Stimulated activated effector memory CD8-positive, alpha-beta T cell treated with anti-CD3 and anti-CD28 coated beads, Interleukin-12 subunit alpha, Interleukin-12 subunit beta, amount 100 ng/mL, for 72 hours (primary cell): Measurements from ENCODE around the gene EXOC2.
A peak's percentile ranks its signal among the peaks of the same experiment; 100 is the strongest.

Source experiments
- ATAC-seq: fragments of 150-1000 bp; cut with Tn5 transposase; 2 replicates; pipeline ENCODE4 v1.10.0; 2021
- DNase-seq, 2 donors: peaks; one replicate each; pipeline ENCODE4 v3.0.0; 2021 to 2022; ENCODE audit warnings: low spot score in 2 of 2
- H3K27ac Mint-ChIP-seq: one replicate; pipeline ENCODE4 v1.8.0; 2022; ENCODE audit warnings: mild to moderate bottlenecking, mixed read lengths
- H3K36me3 Mint-ChIP-seq: one replicate; pipeline ENCODE4 v1.8.0; 2022; ENCODE audit warnings: mild to moderate bottlenecking, mixed read lengths
- H3K4me1 Mint-ChIP-seq: one replicate; pipeline ENCODE4 v1.8.0; 2022; ENCODE audit warnings: mixed read lengths
- H3K4me3 Mint-ChIP-seq: one replicate; pipeline ENCODE4 v1.8.0; 2022; ENCODE audit warnings: mild to moderate bottlenecking, mixed read lengths
- H3K9me3 Mint-ChIP-seq: one replicate; pipeline ENCODE4 v1.8.0; 2022; ENCODE audit warnings: mixed read lengths

The EXOC2 gene

DNA sequence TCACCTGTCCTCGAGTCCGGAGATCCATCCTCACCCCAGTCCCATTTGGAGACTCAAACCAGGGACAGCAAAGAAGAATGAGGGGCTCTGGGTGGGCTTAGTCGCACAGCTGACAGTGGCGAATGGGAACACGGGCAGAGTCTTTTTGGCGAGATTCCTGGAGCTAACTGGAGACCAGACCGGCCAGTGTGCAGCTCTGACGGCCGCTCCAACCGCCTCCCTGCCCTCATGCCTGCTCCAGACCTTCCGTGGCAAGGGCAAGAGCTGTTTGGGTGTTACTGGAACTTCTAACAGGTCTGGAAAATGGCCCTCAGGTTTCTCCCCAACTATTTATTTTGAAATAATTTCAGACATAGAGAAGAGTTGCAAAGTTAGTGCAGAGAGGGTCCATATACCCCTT is 225.8 kb downstream of the EXOC2 start:
- H3K27ac Mint-ChIP-seq = no peak overlapping the region
- no peaks in the 10 kb centered on the region for H3K9me3 Mint-ChIP-seq
- no peak for DNase-seq
- no peak for ATAC-seq
- peaks cover 38% of the 10 kb centered on the region for H3K4me1 Mint-ChIP-seq
- no peaks in the 10 kb centered on the region for H3K36me3 Mint-ChIP-seq
- H3K4me3 Mint-ChIP-seq = no peak overlapping the region

DNA sequence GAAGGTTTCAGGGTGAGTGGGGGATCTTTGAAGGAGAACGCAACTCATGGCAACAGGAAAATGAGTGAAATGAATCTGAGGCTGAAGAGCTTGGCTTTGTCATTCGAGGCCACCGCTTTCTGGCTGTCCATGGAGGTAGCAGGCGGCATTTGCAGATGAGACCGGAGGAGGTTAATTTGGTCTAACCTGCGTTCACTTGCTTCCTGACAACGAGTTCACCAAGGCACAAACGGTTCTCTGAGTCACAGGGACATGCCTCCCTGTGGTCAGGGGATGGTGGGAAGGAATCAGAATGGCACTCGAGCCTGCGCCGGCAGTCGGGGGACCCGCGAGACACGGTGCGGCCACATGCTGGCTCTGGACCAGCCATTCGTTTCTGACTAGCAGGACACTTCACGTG is 226.4 kb downstream of the EXOC2 start:
- Mint-ChIP-seq H3K4me1 (peaks cover 38% of the 10 kb centered on the region), H3K36me3 (no peaks in the 10 kb centered on the region), H3K27ac (peak overlapping the region; percentile 60), H3K9me3 (no peaks in the 10 kb centered on the region), H3K4me3 (no peak overlapping the region)
- ATAC-seq (no peak), DNase-seq (no peak)

DNA sequence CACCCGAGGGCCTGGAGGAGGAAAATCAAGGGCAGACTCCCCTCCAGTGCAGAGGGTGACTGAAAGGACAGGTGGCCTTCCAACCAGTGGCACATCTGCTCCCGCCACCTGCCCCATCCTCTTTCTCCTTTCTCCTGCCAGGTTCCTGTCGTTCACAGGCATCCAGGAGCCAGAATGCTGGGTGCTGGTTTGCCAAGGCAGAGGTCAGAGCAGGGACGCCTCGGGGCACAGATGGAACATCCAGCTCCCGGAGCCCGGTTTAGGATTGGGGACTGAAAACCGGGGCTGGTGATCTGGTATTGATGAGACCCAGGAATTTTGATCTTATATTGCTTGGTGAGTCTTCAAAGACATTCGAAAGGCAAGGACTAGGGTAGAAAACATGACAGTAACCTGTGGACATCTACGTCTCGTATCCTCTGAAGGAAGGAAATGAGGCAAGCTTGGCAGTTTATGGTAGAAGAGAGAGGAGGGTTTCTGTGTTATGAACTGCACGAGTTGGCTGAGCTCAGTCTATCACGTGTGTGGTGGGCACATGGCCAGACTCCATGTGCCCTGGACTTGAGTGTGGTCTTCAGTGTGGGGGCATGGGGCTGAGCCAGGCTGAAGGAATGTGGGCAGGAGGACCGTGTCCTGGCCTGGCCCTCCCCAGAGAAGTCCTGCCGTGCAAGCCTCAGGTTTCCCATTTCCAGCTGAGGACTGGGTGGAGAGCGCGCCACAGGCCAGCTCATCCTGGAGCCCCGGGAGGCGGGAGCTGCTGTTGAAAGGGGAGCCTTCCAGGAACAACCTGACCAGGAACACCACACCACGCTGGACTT is 227.2 kb downstream of the EXOC2 start:
- H3K4me3 Mint-ChIP-seq = no peak overlapping the region
- ATAC-seq = no peak
- no peaks in the 10 kb centered on the region for H3K36me3 Mint-ChIP-seq
- H3K4me1 Mint-ChIP-seq = peaks cover 38% of the 10 kb centered on the region
- peak overlapping the region; percentile 60 for H3K27ac Mint-ChIP-seq
- no peak for DNase-seq
- H3K9me3 Mint-ChIP-seq = no peaks in the 10 kb centered on the region

DNA sequence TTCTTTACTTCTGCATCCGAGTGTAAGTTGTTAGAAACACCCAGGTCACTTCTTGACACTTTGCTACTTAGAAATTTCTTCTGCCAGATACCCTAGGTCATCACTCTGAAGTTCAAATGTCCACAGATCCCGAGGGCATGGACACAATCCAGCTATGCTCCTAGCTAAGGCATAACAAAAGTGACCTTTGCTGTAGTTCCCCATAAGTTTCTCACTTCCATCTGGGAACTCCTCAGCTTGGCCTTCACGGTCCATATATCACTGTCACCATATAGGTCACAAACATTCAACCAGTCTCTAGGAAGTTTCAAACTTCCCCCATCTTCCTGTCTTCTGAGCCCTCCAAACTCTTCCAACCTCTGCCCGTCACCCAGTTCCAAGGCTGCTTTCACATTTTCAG is 236.1 kb downstream of the EXOC2 start:
- no peak for DNase-seq
- no peak overlapping the region for H3K27ac Mint-ChIP-seq
- ATAC-seq = no peak
- no peaks in the 10 kb centered on the region for H3K36me3 Mint-ChIP-seq
- no peaks in the 10 kb centered on the region for H3K9me3 Mint-ChIP-seq
- H3K4me1 Mint-ChIP-seq = peaks cover 6% of the 10 kb centered on the region
- no peak overlapping the region for H3K4me3 Mint-ChIP-seq

DNA sequence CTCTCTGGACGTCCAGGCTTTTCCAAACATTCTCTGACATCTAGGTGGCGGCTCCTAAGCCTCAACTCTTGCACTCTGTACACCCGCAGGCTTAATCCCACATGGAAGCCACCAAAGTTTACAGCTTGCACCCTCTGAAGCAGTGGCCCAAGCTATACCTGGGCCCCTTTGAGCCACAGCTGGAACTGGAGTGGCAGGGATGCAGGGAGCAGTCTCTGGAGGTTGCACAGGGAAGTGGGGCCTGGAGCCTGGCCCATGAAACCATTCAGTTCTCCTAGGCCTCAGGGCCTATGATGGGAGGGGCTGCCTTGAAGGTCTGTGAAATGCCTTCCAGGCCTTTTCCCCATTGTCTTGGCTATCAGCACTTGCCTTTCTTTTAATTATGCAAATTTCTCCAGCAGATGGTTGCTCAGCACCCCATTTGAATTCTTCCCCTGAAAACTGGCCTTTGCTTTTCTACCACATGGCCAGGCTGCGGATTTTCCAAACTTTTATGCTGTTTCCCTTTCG is 236.5 kb downstream of the EXOC2 start:
- DNase-seq (no peak), ATAC-seq (no peak)
- Mint-ChIP-seq H3K36me3 (no peaks in the 10 kb centered on the region), H3K4me3 (no peak overlapping the region), H3K4me1 (peaks cover 6% of the 10 kb centered on the region), H3K9me3 (no peaks in the 10 kb centered on the region), H3K27ac (no peak overlapping the region)

DNA sequence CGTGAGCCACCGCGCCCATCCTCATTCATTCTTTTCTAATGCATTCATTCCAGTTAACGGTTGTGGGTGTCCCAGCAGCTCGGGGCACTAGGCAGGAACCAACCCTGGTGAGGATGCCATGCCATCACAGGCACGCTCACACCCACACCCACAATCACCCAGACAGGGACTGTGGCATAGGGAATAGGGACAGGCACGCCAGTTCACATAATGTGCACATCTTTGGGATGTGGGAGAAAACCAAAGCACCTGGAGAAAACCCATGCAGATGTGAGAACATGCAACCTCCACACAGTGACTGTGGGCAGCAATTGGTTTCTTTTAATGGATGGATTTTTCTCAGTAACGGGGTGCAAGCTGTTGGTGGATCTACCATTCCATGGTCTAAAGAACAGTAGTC is 237.1 kb downstream of the EXOC2 start:
- no peak overlapping the region for H3K27ac Mint-ChIP-seq
- no peak overlapping the region for H3K4me3 Mint-ChIP-seq
- peaks cover 6% of the 10 kb centered on the region for H3K4me1 Mint-ChIP-seq
- no peaks in the 10 kb centered on the region for H3K9me3 Mint-ChIP-seq
- H3K36me3 Mint-ChIP-seq = no peaks in the 10 kb centered on the region
- DNase-seq (no peak), ATAC-seq (no peak)

DNA sequence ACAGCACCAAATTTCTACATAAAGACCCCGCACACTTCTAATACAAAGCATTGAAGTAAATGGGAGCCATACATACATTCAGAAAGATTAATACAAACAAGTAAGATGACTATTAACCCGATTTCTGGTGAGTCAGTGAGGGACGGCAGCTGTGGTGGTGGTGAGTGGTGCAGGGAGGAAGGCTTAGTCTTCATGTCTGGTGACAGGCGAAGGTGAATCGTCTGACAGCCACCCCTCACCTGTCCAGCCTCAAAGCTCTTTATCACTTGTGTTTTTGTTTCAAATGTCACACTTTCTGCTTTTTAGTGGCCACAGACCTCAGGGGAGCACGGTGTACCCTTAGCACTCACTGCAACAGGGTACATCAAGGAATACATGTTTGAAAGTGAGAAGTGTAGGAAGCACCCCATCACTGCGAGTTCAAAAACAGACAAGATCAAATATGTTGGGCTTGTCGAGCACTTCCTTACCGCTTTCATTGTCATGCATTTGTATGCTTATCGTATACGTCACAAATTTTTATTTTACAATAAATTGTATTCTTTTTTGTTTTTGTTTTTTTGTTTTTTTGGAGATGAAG is 237.8 kb downstream of the EXOC2 start:
- H3K9me3 Mint-ChIP-seq = no peaks in the 10 kb centered on the region
- H3K4me1 Mint-ChIP-seq = peaks cover 6% of the 10 kb centered on the region
- H3K27ac Mint-ChIP-seq = no peak overlapping the region
- DNase-seq (peak in 1 of 2 donors; percentile 52), ATAC-seq (peak; percentile 98)
- H3K4me3 Mint-ChIP-seq = no peak overlapping the region
- H3K36me3 Mint-ChIP-seq = no peaks in the 10 kb centered on the region

DNA sequence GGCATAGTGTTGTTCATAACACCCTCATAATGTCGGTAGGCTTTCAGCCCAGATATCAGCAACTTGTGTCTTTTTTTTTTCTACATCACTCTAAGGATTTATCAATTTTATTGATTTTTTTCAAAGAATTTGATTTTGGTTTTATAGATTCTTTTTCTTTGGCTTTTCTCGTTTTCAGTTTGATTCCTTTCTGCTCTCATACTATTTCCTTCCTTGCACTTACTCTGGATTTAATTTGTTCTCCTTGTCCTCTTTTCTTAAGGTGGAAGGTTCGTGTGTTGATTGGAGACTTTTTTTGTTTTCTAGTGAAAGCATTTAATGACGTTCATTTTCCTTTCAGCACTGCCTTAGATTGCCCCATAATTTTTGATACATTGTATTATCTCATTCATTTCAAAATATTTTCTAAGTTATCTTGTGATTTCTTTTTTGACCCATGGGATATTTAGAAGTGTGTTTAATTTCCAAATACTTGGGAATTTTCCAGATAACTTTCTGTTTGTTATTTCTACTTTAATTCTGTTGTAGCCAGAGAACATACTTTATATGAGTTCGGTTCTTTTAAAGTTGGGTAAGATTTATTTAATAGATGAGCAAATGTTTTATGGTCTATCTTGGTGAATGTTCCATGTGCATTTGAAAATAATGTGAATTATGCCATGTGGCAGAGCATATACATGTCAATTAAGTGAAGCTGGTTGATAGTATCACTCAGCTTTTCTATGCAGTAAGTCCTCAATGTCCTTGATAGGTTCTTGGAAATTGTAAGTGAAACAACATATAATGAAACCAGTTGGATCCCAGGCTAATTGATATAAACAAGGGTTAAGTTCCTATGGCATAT is 238.6 kb downstream of the EXOC2 start:
- Mint-ChIP-seq H3K9me3 (no peaks in the 10 kb centered on the region), H3K27ac (no peak overlapping the region), H3K36me3 (no peaks in the 10 kb centered on the region), H3K4me3 (no peak overlapping the region), H3K4me1 (peaks cover 8% of the 10 kb centered on the region)
- no peak for ATAC-seq
- DNase-seq = no peak

DNA sequence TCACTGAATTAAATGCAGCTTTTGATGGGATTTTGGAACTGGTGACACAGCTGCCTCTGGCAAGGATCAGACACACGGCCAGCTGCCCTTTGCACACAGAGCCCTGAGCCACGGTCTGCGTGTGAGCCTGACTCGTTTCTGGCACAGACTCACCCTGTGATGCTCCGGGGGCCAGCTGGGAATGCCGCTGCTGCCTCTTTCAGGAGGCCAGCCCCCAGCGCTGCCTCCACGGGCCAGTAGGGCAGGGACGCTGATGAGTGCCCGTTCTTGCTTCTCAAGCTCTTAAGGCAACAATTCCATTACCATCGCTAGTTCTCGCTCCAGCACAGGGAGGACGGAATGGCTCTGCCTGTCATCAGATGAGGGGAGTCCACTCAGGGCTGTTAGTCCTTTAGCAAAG is 239.8 kb downstream of the EXOC2 start:
- Mint-ChIP-seq H3K9me3 (no peaks in the 10 kb centered on the region), H3K4me3 (no peak overlapping the region), H3K4me1 (peaks cover 20% of the 10 kb centered on the region), H3K27ac (no peak overlapping the region), H3K36me3 (peaks cover 7% of the 10 kb centered on the region)
- ATAC-seq (no peak), DNase-seq (no peak)

DNA sequence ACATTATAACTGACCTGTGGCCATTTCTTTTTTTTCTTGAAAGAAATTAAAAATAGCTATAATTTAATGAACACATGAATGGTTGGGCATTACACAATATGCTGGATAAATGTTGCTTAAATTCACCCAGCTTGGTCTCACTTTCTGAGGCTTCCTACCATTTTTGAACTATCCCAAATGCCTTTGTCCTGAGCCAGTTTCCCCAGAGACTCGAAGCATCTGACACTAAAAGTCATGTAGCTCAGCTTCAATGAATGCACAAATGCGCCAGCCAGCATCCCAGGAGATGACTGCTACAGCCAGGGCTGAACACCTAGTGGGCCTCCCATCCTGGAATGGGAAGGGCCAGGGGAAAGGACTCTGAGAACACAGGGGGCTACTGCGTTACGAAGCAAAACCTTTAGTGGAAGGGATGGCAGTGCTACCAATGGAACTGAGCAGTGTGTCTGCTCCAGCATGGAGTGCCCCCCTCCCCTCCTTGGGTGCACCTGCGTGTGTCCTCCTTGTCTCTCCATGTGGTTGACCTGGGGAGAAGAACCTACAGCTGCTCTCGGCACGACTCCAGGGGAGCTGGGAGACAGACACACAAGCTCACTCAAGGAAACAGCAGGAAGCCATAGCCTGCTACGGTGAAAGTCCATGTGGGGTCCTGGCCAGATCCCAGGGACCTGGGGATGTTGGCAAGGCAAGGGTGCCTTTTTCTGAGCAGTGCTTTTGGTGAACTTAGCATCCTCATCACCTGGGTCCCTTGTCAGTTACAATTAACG is 240.5 kb downstream of the EXOC2 start:
- ATAC-seq (no peak), DNase-seq (no peak)
- no peaks in the 10 kb centered on the region for H3K9me3 Mint-ChIP-seq
- H3K27ac Mint-ChIP-seq = no peak overlapping the region
- peaks cover 13% of the 10 kb centered on the region for H3K36me3 Mint-ChIP-seq
- peaks cover 27% of the 10 kb centered on the region for H3K4me1 Mint-ChIP-seq
- H3K4me3 Mint-ChIP-seq = no peak overlapping the region

DNA sequence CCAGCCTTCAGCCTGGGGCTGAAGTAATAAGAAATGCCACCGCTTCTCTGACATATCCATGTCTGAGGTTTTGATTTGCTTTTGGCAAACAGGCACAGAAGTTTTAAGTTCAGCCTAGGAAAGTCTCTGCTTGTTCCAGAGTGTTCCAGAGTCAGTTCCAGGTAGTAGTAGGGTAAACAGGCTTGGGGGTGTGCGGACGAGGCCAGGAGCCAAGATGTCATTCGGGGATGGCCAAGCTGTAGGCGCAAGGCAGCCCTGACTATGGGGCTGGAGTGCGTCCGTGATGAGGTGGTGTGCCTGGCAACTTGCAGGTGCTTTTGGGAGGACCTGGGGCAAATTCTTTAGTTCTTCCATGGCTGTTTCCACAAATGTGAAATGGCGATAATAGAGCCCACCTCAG is 241.1 kb downstream of the EXOC2 start:
- Mint-ChIP-seq H3K4me3 (no peak overlapping the region), H3K4me1 (peaks cover 32% of the 10 kb centered on the region), H3K36me3 (peaks cover 19% of the 10 kb centered on the region), H3K27ac (no peak overlapping the region), H3K9me3 (no peaks in the 10 kb centered on the region)
- ATAC-seq (no peak), DNase-seq (no peak)

DNA sequence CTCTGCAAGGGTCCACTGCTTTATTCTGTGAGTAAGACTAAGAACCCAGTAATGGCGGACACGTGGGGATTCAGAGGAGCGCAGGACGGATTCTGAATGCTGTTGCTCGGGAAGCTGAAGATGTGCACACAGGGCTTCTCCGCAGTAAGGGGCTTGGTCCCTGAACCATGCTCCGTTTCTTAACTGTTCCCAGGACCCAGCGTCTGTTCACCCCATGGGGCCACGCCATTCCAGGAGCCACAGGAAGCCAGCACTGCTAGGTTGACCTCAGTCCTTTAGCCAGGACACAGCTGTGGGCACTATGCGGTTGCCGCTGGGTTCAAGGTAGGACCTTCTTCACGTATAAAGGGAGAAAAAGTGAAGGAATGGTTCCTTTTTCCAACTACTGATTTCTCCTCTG is 241.6 kb downstream of the EXOC2 start:
- H3K36me3 Mint-ChIP-seq = peaks cover 24% of the 10 kb centered on the region
- DNase-seq (no peak), ATAC-seq (no peak)
- peaks cover 37% of the 10 kb centered on the region for H3K4me1 Mint-ChIP-seq
- H3K9me3 Mint-ChIP-seq = no peaks in the 10 kb centered on the region
- H3K27ac Mint-ChIP-seq = no peak overlapping the region
- no peak overlapping the region for H3K4me3 Mint-ChIP-seq

DNA sequence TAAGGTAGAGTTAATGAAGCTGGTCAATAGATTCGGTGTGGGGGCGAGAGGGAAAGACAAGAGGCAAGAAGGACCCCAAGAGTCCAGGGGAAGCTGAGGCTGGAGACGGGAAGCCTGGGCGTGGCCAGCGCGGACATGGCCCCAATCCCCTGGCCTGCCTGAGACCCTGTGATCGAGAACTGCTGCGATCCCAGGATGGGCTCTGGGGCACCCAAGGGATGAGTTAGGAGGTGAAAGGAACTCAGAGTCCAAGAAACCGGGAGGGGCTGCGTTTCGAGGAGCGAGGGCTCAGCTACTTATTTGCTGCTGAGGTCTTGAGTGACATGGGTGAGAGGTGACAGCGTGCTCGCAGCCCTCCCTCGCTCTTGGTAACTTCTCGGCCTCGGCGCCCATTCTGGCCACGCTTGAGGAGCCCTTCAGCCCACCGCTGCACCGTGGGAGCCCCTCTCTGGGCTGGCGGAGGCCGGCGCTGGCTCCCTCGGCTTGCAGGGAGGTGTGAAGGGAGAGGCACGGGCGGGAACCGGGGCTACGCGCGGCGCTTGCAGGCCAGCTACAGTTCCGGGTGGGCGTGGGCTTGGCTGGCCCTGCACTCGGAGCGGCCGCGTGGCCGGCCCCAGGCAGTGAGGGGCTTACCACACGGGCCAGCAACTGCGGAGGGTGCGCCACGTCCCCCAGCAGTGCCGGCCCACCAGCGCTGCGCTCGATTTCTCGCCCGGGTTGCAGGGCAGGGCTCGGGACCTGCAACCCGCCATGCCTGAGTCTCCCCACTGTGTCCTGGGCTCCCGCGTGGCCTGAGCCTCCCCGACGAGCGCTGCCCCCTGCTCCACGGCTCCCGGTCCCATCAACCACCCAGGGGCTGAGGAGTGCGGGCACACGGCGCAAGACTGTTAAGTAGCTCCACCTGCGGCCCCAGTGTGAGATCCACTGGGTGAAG is 243.2 kb downstream of the EXOC2 start:
- Mint-ChIP-seq H3K9me3 (no peaks in the 10 kb centered on the region), H3K36me3 (peaks cover 25% of the 10 kb centered on the region)

DNA sequence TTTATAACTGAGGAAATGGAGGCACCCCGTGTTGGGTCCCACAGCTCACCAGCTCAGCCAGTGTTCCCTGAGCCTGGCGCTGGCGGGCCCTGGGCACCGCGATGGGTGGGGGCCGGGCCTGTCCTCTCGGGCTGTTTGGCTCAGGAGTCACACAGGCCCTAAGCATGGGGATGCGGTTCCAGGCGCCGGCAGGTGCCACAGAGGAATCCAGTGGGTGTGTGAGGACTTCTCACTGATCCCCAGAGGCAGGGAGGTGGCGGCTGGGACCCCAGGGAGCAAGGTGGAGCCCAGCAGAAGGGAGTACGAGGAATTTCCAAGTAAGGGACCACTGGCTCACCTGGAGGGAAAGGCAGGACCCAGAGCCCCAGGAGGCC is 243.9 kb downstream of the EXOC2 start:
- Mint-ChIP-seq H3K9me3 (no peaks in the 10 kb centered on the region), H3K27ac (peak overlapping the region; percentile 95), H3K4me3 (no peak overlapping the region), H3K4me1 (peaks cover 52% of the 10 kb centered on the region), H3K36me3 (peaks cover 25% of the 10 kb centered on the region)
- no peak for ATAC-seq
- DNase-seq = no peak

More for the DNA sequence above, 243.2 kb downstream of the EXOC2 start:
- DNase-seq (no peak), ATAC-seq (no peak)
- Mint-ChIP-seq H3K27ac (peak overlapping the region; percentile 95), H3K4me1 (peaks cover 47% of the 10 kb centered on the region), H3K4me3 (no peak overlapping the region)
